GM12878 (cell line): ENCODE data around the gene NKD2. TPM values are rescaled to one million over a fixed set of nuclear protein-coding genes. Genes with fewer than 3 reads are reported as not detected.

Experiments
- ATAC-seq: fragments of 200-7000 bp; cut with Tn5 transposase; 3 replicates; pipeline ENCODE4 v1.9.1; 2020; ENCODE audit warnings: mild to moderate bottlenecking, moderate library complexity
- BruUV-seq: library from RNA; stranded (reverse); fragments of 400-500 nt; replicated peaks from 2 replicates; lab custom pipeline; 2021; lab: Mats Ljungman, UMichigan
- CTCF ChIA-PET: fragments of 300-600 bp; sonication (Branson Sonifier 250); formaldehyde crosslinking; extraction: SDS; loops from one replicate; lab custom pipeline; 2021; ENCODE audit warnings: inconsistent platforms; lab: Yijun Ruan, JAX
- POLR2A ChIA-PET: fragments of 350-600 bp; formaldehyde crosslinking; extraction: SDS; loops from one replicate; lab custom pipeline; 2021; ENCODE audit warnings: inconsistent platforms; lab: Charles Lee
- RAD21 ChIA-PET: fragments of 300-600 bp; sonication (Branson Sonifier 250); formaldehyde crosslinking; loops from one replicate; lab custom pipeline; 2023; ENCODE audit warnings: antibody characterized with exemption; ENCODE audit not compliant: unreplicated experiment; lab: Charles Lee
- SMC1A ChIA-PET: fragments of 300-600 bp; sonication (Branson Sonifier 250); formaldehyde crosslinking; loops from one replicate; lab custom pipeline; 2023; ENCODE audit not compliant: unreplicated experiment, uncharacterized antibody; lab: Charles Lee
- DNase-seq: peaks from one replicate; pipeline ENCODE4 v3.0.0-alpha.2; 2011; ENCODE audit warnings: low read depth, low spot score
- FAIRE-seq: peaks from 3 replicates; lab custom pipeline; 2011; peaks lifted over from hg19 to GRCh38; lab: Jason Lieb, UNC
- H2AFZ ChIP-seq: 2 replicates; pipeline ENCODE4 v1.6.0; 2011; ENCODE audit warnings: low read depth, low read length, control low read depth; ENCODE audit not compliant: control insufficient read depth
- H3K27ac ChIP-seq: 2 replicates; pipeline ENCODE4 v1.5.1; 2011; ENCODE audit warnings: control low read depth; ENCODE audit not compliant: control insufficient read depth, insufficient read depth
- H3K27me3 ChIP-seq, 2 experiments: replicated peaks in 1 of 2; 2 replicates each; pipeline versions ENCODE4 v1.6.0 to v1.6.1; 2011; ENCODE audit warnings: low read length in 1 of 2; ENCODE audit not compliant: control insufficient read depth in 2 of 2, insufficient read depth in 2 of 2
- H3K36me3 ChIP-seq, 2 experiments: 2 replicates each; pipeline ENCODE4 v1.5.1; 2011; ENCODE audit warnings: low read length in 1 of 2; ENCODE audit not compliant: control insufficient read depth in 2 of 2, insufficient read depth in 2 of 2
- H3K4me1 ChIP-seq: 2 replicates; pipeline ENCODE4 v1.6.1; 2011; ENCODE audit warnings: mild to moderate bottlenecking, low read length, moderate library complexity, mixed read lengths; ENCODE audit not compliant: control insufficient read depth, insufficient read depth
- H3K4me2 ChIP-seq: 2 replicates; pipeline ENCODE4 v1.6.0; 2011; ENCODE audit warnings: control low read depth; ENCODE audit not compliant: control insufficient read depth, insufficient read depth
- H3K4me3 ChIP-seq: fragments of 200-600 bp; sonication (generic); 2 replicates; pipeline ENCODE4 v1.5.1; 2016
- H3K79me2 ChIP-seq: 2 replicates; pipeline ENCODE4 v1.6.0; 2011; ENCODE audit warnings: low read length; ENCODE audit not compliant: control insufficient read depth, insufficient read depth
- H3K9ac ChIP-seq: 2 replicates; pipeline ENCODE4 v1.8.0; 2011; ENCODE audit warnings: low read length, control low read depth, mixed read lengths; ENCODE audit not compliant: control insufficient read depth, insufficient read depth
- H3K9me3 ChIP-seq: replicated peaks from 3 replicates; pipeline ENCODE4 v1.5.1; 2011; ENCODE audit warnings: mild to moderate bottlenecking, low read length; ENCODE audit not compliant: control insufficient read depth, insufficient read depth
- H4K20me1 ChIP-seq: 2 replicates; pipeline ENCODE4 v1.6.0; 2011; ENCODE audit not compliant: control insufficient read depth, insufficient read depth
- CBFB ChIP-seq: IDR thresholded peaks from 2 replicates; pipeline ENCODE4 v1.6.1; 2016; ENCODE audit warnings: antibody characterized with exemption, low read depth
- CEBPB ChIP-seq, 2 experiments: fragments of 150-350 bp in 1 of 2; IDR thresholded peaks; 2 replicates each; pipeline ENCODE4 v1.6.1; 2012 to 2014; ENCODE audit warnings: low read depth in 2 of 2, low read length in 2 of 2, borderline replicate concordance in 1 of 2, inconsistent platforms in 1 of 2
- EZH2 ChIP-seq: IDR thresholded peaks from 2 replicates; pipeline ENCODE4 v1.6.1; 2012; ENCODE audit warnings: low read depth, mild to moderate bottlenecking, control low read depth, inconsistent platforms, low read length, borderline replicate concordance; ENCODE audit not compliant: control insufficient read depth
- HDAC2 ChIP-seq: fragments of 200-600 bp; sonication (generic); IDR thresholded peaks from 2 replicates; pipeline ENCODE4 v1.6.1; 2017
- JUND ChIP-seq: IDR thresholded peaks from 2 replicates; pipeline ENCODE4 v1.6.1; 2012; ENCODE audit warnings: low read depth, mild to moderate bottlenecking, low read length, improper control_type of control experiment, moderate library complexity
- MTA3 ChIP-seq: IDR thresholded peaks from 2 replicates; pipeline ENCODE4 v1.6.1; 2012; ENCODE audit warnings: low read length, inconsistent platforms, borderline replicate concordance
- MYB ChIP-seq: fragments of 150-350 bp; IDR thresholded peaks from 2 replicates; pipeline ENCODE4 v1.6.1; 2014; ENCODE audit warnings: mild to moderate bottlenecking, low read depth, low read length, borderline replicate concordance
- NFIC ChIP-seq: IDR thresholded peaks from 2 replicates; pipeline ENCODE4 v1.6.1; 2012; ENCODE audit warnings: low read depth, mild to moderate bottlenecking, inconsistent platforms, low read length, moderate library complexity
- SMAD5 ChIP-seq: IDR thresholded peaks from 2 replicates; pipeline ENCODE4 v1.6.1; 2016; ENCODE audit warnings: antibody characterized with exemption, low read depth
- TBL1XR1 ChIP-seq: IDR thresholded peaks from 2 replicates; pipeline ENCODE4 v1.6.1; 2012; ENCODE audit warnings: low read depth, low read length, improper control_type of control experiment
- WGBS: methylation state at CpG from one replicate; pipeline ENCODE4 v1.1.6; 2016; ENCODE audit warnings: low lambda C conversion rate; ENCODE audit not compliant: insufficient replicate concordance, insufficient coverage; ENCODE audit errors: missing lambda C conversion rate; 5-methylcytosine and 5-hydroxymethylcytosine counted together
- in situ Hi-C: fragments of 300-500 bp; cut with MboI; formaldehyde crosslinking; loops from 9 replicates; pipeline ENCODE4 v1.14.3; 2018; ENCODE audit warnings: mixed read lengths
- intact Hi-C: fragments of 100-400 bp; cut with micrococcal nuclease; formaldehyde crosslinking; loops from one replicate; pipeline ENCODE4 v1.14.2; 2022; ENCODE audit not compliant: unreplicated experiment
- polyA plus RNA-seq, 11 experiments: library from polyadenylated mRNA; depleted of rRNA in 4 of 11; unstranded in 6 of 11; stranded (reverse) in 5 of 11; fragments of >200 nt; fragmentation: Nextera tagmentation in 4 of 11; fragmentation: Illumina TruSeq in 1 of 11; extraction: Ambion mirVana in 4 of 11; extraction: Trizol in 1 of 11; gene quantifications; 1 replicate in 1 of 11; 2 replicates in 10 of 11; pipeline versions ENCODE4 v1.2.1 to v1.2.3, GENCODE V29; 2011 to 2016; ENCODE audit warnings: inconsistent platforms in 2 of 11, missing spikeins in 2 of 11, low read depth in 1 of 11
- total RNA-seq, 4 experiments: library from RNA; depleted of rRNA in 3 of 4; stranded (reverse); fragments of >200 nt in 3 of 4; fragmentation: Illumina TruSeq in 1 of 4; extraction: Trizol in 1 of 4; gene quantifications; 2 replicates each; pipeline versions ENCODE4 v1.2.1 to v1.2.3, GENCODE V29; 2013 to 2021
- TF ChIP-seq, protein P1 (sequence below): fragments of 450-650 bp; IDR thresholded peaks from 2 replicates; pipeline ENCODE4 v1.6.1; 2017; ENCODE audit warnings: low read depth, mild to moderate bottlenecking, moderate library complexity
- TF ChIP-seq, protein P2 (sequence below): IDR thresholded peaks from 2 replicates; pipeline ENCODE4 v1.6.1; 2011; ENCODE audit warnings: low read depth, low read length, improper control_type of control experiment, borderline replicate concordance
- TF ChIP-seq, protein P3 (sequence below): fragments of 150-350 bp; IDR thresholded peaks from 2 replicates; pipeline ENCODE4 v1.6.1; 2014; ENCODE audit warnings: mild to moderate bottlenecking, low read depth, low read length
- TF ChIP-seq, protein P4 (sequence below): fragments of 450-650 bp; IDR thresholded peaks from 2 replicates; pipeline ENCODE4 v1.6.1; 2016; ENCODE audit warnings: mild to moderate bottlenecking, moderate library complexity, borderline replicate concordance

NKD2 gene
- total and polyA plus RNA-seq, 10 of the 15 experiments (the other 5 are each of a cell fraction or from before 2014, with no cell fraction given) = 0.20 to 0.83 (median 0.26) TPM; not detected in 7

DNA sequence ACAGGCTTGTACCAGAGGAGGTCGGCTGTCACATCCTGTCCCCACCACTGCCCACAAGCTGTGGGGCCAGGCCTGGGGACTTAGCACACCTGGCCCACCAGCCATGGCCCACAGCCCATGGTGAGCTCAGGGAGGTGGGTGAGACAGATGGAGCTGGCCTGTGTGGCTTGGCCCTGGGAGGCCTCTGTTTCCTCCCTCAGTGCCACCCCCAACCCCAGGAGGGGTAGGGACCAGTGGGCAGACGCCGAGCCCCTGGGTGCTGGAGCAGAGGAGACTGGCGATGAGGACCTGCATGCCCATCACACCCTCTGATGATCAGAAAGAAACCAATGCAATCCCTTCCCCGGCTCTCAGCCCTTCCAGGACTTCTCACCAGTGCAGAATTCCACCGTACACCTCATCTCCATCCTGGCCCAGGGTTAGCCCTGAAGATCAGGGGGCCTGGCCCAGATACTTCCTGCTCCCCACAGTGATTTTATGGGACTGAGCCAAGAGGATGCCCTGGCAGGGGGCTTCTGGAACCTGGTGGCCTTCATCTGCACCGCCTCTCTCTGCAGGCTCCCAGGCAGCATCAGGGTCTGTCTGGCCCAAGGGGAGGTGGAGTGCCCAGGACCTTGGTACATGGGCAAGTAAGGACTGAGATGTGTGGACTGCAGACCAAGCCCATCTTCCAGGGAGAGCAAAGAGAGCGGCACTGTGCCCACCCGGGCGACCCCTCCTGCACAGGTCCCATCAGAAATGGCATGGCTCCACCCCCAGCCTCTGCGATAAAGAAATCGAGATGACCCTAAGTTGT lies 16.9 kb upstream of the NKD2 start:
- DNase-seq (no peak), FAIRE-seq (no peak)
- BruUV-seq = no TSS peak
- H3K4me3 ChIP-seq = no peak overlapping the region
- H4K20me1 ChIP-seq = no peaks in the 10 kb centered on the region
- POLR2A ChIA-PET = interaction anchor here (0.7 kb wide), 1 partner anchor 390 kb away, joined by 3 read pairs; no protein-coding TSS in a partner anchor
- no peak overlapping the region for H3K9ac ChIP-seq
- no peak overlapping the region for H3K27ac ChIP-seq
- H3K4me2 ChIP-seq = no peak overlapping the region
- SMC1A ChIA-PET = no interaction called here
- intact Hi-C loops = loop anchor here (5.0 kb wide), 1 partner anchor 69 kb away; no protein-coding TSS in a partner anchor
- RAD21 ChIA-PET = no interaction called here
- H2AFZ ChIP-seq = no peak overlapping the region
- H3K9me3 ChIP-seq = peaks cover 2% of the 10 kb centered on the region; the same call in 1 of the 3 replicates
- TF ChIP-seq MYB = no peak
- TF ChIP-seq, protein P1, sequence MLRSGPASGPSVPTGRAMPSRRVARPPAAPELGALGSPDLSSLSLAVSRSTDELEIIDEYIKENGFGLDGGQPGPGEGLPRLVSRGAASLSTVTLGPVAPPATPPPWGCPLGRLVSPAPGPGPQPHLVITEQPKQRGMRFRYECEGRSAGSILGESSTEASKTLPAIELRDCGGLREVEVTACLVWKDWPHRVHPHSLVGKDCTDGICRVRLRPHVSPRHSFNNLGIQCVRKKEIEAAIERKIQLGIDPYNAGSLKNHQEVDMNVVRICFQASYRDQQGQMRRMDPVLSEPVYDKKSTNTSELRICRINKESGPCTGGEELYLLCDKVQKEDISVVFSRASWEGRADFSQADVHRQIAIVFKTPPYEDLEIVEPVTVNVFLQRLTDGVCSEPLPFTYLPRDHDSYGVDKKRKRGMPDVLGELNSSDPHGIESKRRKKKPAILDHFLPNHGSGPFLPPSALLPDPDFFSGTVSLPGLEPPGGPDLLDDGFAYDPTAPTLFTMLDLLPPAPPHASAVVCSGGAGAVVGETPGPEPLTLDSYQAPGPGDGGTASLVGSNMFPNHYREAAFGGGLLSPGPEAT = no peak
- no peak for TF ChIP-seq TBL1XR1
- no peak for TF ChIP-seq CBFB
- TF ChIP-seq JUND = no peak
- TF ChIP-seq, protein P2, sequence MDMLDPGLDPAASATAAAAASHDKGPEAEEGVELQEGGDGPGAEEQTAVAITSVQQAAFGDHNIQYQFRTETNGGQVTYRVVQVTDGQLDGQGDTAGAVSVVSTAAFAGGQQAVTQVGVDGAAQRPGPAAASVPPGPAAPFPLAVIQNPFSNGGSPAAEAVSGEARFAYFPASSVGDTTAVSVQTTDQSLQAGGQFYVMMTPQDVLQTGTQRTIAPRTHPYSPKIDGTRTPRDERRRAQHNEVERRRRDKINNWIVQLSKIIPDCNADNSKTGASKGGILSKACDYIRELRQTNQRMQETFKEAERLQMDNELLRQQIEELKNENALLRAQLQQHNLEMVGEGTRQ = no peak
- TF ChIP-seq EZH2 = no peak
- TF ChIP-seq, protein P3, sequence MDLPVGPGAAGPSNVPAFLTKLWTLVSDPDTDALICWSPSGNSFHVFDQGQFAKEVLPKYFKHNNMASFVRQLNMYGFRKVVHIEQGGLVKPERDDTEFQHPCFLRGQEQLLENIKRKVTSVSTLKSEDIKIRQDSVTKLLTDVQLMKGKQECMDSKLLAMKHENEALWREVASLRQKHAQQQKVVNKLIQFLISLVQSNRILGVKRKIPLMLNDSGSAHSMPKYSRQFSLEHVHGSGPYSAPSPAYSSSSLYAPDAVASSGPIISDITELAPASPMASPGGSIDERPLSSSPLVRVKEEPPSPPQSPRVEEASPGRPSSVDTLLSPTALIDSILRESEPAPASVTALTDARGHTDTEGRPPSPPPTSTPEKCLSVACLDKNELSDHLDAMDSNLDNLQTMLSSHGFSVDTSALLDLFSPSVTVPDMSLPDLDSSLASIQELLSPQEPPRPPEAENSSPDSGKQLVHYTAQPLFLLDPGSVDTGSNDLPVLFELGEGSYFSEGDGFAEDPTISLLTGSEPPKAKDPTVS = no peak
- no peak for TF ChIP-seq CEBPB (IDR thresholded peaks at IDR 0.05; ENCODE audit: borderline replicate concordance in 1 of 2, low read depth in 2 of 2, low read length in 2 of 2)
- TF ChIP-seq, protein P4, sequence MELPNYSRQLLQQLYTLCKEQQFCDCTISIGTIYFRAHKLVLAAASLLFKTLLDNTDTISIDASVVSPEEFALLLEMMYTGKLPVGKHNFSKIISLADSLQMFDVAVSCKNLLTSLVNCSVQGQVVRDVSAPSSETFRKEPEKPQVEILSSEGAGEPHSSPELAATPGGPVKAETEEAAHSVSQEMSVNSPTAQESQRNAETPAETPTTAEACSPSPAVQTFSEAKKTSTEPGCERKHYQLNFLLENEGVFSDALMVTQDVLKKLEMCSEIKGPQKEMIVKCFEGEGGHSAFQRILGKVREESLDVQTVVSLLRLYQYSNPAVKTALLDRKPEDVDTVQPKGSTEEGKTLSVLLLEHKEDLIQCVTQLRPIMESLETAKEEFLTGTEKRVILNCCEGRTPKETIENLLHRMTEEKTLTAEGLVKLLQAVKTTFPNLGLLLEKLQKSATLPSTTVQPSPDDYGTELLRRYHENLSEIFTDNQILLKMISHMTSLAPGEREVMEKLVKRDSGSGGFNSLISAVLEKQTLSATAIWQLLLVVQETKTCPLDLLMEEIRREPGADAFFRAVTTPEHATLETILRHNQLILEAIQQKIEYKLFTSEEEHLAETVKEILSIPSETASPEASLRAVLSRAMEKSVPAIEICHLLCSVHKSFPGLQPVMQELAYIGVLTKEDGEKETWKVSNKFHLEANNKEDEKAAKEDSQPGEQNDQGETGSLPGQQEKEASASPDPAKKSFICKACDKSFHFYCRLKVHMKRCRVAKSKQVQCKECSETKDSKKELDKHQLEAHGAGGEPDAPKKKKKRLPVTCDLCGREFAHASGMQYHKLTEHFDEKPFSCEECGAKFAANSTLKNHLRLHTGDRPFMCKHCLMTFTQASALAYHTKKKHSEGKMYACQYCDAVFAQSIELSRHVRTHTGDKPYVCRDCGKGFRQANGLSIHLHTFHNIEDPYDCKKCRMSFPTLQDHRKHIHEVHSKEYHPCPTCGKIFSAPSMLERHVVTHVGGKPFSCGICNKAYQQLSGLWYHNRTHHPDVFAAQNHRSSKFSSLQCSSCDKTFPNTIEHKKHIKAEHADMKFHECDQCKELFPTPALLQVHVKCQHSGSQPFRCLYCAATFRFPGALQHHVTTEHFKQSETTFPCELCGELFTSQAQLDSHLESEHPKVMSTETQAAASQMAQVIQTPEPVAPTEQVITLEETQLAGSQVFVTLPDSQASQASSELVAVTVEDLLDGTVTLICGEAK = no peak
- no peak for TF ChIP-seq MTA3
- TF ChIP-seq NFIC = no peak
- no peak for TF ChIP-seq HDAC2
- TF ChIP-seq SMAD5 = no peak
- TF ChIP-seq, all 136 proteins: peak for 0
- Histone ChIP-seq H3K4me1 (no peaks in the 10 kb centered on the region), H3K79me2 (no peaks in the 10 kb centered on the region), H3K27me3 (peaks cover 4% of the 10 kb centered on the region in 2 experiments; a peak in 3 of 4 replicates), H3K36me3 (no peaks in the 10 kb centered on the region)
- CTCF ChIA-PET = interaction anchor here (1.3 to 2.4 kb wide), 3 partner anchors 40 to 149 kb away, joined by 3 to 16 read pairs (median 5); no protein-coding TSS in a partner anchor
- ATAC-seq = no peak
- in situ Hi-C loops = no loop called here
- 22% methylated on average over 12 of the region's 12 CpGs for WGBS
